KMS-11 (cell line): ENCODE results near the gene MGME1.

Experiments used
- H2AFZ ChIP-seq: fragments of 200-600 bp; sonication (generic); 2 replicates; pipeline ENCODE4 v1.6.1; 2016; ENCODE audit warnings: antibody characterized with exemption, mixed run types, low read depth
- H3K27ac ChIP-seq: fragments of 200-600 bp; sonication (generic); 2 replicates; pipeline ENCODE4 v1.6.1; 2016; ENCODE audit warnings: mild to moderate bottlenecking, mixed run types
- H3K27me3 ChIP-seq: fragments of 200-600 bp; sonication (generic); 2 replicates; pipeline ENCODE4 v1.6.1; 2017; ENCODE audit warnings: mild to moderate bottlenecking, low read depth, mixed run types, moderate library complexity; ENCODE audit not compliant: insufficient read depth
- H3K36me3 ChIP-seq: fragments of 200-600 bp; sonication (generic); 2 replicates; pipeline ENCODE4 v1.6.1; 2017; ENCODE audit warnings: mild to moderate bottlenecking, mixed run types; ENCODE audit not compliant: insufficient read depth
- H3K4me1 ChIP-seq: fragments of 200-600 bp; sonication (generic); 2 replicates; pipeline ENCODE4 v1.6.1; 2016; ENCODE audit warnings: mild to moderate bottlenecking, low read depth, mixed run types; ENCODE audit not compliant: poor library complexity, severe bottlenecking
- H3K4me2 ChIP-seq: fragments of 200-600 bp; sonication (generic); 2 replicates; pipeline ENCODE4 v1.7.0; 2016; ENCODE audit warnings: mild to moderate bottlenecking, mixed run types
- H3K4me3 ChIP-seq: fragments of 200-600 bp; sonication (generic); IDR thresholded peaks from 2 replicates; pipeline ENCODE4 v1.6.1; 2017; ENCODE audit warnings: low read depth, low read length, mixed read lengths; ENCODE audit not compliant: insufficient read depth
- H3K79me2 ChIP-seq: fragments of 200-600 bp; sonication (generic); 2 replicates; pipeline ENCODE4 v1.6.1; 2016; ENCODE audit warnings: low read depth, mixed run types; ENCODE audit not compliant: insufficient read depth
- H3K9ac ChIP-seq: fragments of 200-600 bp; sonication (generic); 2 replicates; pipeline ENCODE4 v1.6.1; 2016; ENCODE audit warnings: mild to moderate bottlenecking, mixed run types
- H4K20me1 ChIP-seq: fragments of 200-600 bp; sonication (generic); 2 replicates; pipeline ENCODE4 v1.6.1; 2016; ENCODE audit warnings: mild to moderate bottlenecking, mixed run types; ENCODE audit not compliant: insufficient read depth
- TF ChIP-seq, protein P1 (sequence below): fragments of 200-600 bp; sonication (generic); conservative IDR thresholded peaks from 2 replicates; pipeline ENCODE4 v1.6.1; 2017; ENCODE audit warnings: low read depth, mild to moderate bottlenecking, antibody characterized with exemption, low read length, moderate library complexity, mixed read lengths

MGME1 gene

DNA sequence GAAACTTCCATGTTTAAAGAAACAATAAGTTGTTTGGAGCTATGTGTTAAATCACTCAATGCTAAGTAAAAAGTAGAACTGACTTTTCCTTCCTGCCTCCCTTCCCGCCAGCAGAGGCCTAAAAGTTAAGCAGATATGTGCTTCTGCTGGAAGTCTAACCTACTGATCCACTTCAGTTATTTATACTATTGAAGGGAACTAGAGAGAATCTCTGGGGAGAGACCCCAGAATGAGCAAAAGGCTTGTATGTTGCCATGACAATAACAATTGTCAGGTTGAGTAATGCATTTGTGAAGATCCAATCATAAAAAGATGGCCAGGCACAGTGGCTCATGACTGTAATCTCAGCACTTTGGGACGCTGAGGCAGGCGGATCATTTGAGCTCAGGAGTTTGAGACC, 24.7 kb downstream of the MGME1 start:
- Histone ChIP-seq H3K27me3 (no peaks in the 10 kb centered on the region), H3K9ac (no peak overlapping the region), H3K79me2 (no peaks in the 10 kb centered on the region), H3K4me1 (no peaks in the 10 kb centered on the region), H3K27ac (no peak overlapping the region), H3K4me3 (no peak overlapping the region), H2AFZ (no peak overlapping the region), H3K4me2 (no peak overlapping the region), H4K20me1 (no peaks in the 10 kb centered on the region), H3K36me3 (no peaks in the 10 kb centered on the region)
- TF ChIP-seq, protein P1, sequence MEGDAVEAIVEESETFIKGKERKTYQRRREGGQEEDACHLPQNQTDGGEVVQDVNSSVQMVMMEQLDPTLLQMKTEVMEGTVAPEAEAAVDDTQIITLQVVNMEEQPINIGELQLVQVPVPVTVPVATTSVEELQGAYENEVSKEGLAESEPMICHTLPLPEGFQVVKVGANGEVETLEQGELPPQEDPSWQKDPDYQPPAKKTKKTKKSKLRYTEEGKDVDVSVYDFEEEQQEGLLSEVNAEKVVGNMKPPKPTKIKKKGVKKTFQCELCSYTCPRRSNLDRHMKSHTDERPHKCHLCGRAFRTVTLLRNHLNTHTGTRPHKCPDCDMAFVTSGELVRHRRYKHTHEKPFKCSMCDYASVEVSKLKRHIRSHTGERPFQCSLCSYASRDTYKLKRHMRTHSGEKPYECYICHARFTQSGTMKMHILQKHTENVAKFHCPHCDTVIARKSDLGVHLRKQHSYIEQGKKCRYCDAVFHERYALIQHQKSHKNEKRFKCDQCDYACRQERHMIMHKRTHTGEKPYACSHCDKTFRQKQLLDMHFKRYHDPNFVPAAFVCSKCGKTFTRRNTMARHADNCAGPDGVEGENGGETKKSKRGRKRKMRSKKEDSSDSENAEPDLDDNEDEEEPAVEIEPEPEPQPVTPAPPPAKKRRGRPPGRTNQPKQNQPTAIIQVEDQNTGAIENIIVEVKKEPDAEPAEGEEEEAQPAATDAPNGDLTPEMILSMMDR = no peak

DNA sequence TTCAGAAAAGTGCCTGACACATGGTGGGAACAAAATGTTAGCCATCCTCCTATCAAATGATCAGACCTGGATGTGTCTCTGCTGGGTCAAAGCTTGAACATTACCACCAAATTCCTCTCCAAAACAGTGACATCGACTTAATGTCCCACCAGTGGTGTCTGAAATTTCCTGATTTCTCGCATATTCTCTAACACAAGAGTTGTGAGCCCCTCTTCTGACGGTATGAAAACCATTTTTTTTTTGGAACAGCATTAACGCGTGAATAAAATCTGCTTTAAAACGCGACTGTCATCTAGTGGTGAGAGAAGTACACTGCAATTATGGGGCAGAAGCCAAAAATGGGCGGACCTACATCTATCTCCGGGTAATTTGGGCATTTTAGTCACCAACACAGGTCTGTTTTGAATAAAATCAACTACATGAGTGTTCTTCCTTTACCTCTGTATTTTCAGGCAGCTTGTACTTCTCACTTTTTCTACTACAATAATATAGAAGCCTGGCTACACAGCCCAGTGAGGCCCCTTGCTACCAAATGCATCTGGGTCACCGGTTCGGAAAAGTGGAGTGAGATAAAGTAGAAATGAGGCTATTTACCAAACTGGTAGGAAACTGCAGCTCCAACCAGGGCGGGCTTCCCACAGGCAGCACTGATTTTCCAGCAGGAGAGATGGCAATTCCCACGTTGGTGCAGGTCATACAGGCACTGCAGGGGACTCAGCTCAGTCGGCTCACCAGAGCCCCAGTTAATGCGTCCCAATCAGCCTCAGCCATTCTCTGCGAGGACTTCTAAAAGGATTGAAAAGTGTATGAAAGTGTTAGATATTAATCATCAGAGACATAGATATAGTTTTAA, 27.4 kb downstream of the MGME1 start:
- no peaks in the 10 kb centered on the region for H3K4me1 ChIP-seq
- no peaks in the 10 kb centered on the region for H3K27me3 ChIP-seq
- H3K4me3 ChIP-seq = no peak overlapping the region
- H3K36me3 ChIP-seq = no peaks in the 10 kb centered on the region
- H3K9ac ChIP-seq = no peak overlapping the region
- H2AFZ ChIP-seq = peak overlapping the region; percentile 34; the same call in 1 of the 2 replicates
- TF ChIP-seq, protein P1 = peak; percentile 86
- no peaks in the 10 kb centered on the region for H3K79me2 ChIP-seq
- H3K27ac ChIP-seq = no peak overlapping the region
- no peak overlapping the region for H3K4me2 ChIP-seq
- H4K20me1 ChIP-seq = no peaks in the 10 kb centered on the region

DNA sequence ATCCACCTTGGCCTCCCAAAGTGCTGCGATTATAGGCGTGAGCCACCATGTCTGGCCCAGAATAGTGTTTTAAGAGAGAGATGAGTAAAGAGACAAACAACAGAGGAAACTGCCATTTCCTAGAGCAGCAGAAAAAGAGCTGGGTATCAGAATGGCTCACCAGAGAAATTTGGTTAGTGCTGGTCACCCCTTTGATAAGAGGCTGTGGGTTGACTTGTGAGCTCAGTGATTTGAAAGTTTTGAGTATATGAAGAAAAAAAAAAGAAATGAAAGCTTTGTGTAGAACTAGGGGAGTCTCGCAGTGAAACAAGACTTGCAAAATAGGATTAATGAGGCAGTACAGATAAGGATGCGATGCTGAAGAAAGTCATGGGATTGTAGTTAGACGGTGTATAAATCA, 29.6 kb downstream of the MGME1 start:
- H4K20me1 ChIP-seq = no peaks in the 10 kb centered on the region
- H3K9ac ChIP-seq = no peak overlapping the region
- H3K79me2 ChIP-seq = no peaks in the 10 kb centered on the region
- no peaks in the 10 kb centered on the region for H3K27me3 ChIP-seq
- TF ChIP-seq, protein P1 = no peak
- H3K36me3 ChIP-seq = no peaks in the 10 kb centered on the region
- H3K4me2 ChIP-seq = no peak overlapping the region
- peaks cover 1% of the 10 kb centered on the region for H3K4me1 ChIP-seq
- H3K27ac ChIP-seq = no peak overlapping the region
- no peak overlapping the region for H3K4me3 ChIP-seq
- H2AFZ ChIP-seq = no peak overlapping the region

DNA sequence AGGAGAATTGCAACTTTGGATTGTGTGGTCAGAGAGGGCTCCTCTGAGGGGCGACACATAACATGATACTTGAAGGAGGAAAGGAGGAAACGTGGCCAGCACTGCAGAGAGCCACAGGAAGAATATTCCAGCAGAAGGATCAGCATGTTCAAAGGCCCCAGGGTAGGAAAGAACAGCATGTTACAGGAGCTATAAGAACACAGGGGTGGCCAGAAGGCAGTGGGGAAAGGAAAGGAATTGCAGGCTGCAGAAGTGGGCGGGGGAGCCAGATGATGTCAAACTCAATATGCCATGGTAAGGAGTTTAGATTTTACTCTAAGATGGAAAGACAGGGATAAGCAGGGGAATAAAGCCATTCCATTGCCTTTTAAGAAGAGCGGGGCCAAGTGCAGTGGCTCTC, 30.7 kb downstream of the MGME1 start:
- H2AFZ ChIP-seq = no peak overlapping the region

More for the DNA sequence above, 30.7 kb downstream of the MGME1 start:
- H4K20me1 ChIP-seq = no peaks in the 10 kb centered on the region
- peaks cover 8% of the 10 kb centered on the region for H3K4me1 ChIP-seq
- H3K79me2 ChIP-seq = no peaks in the 10 kb centered on the region
- H3K27me3 ChIP-seq = no peaks in the 10 kb centered on the region
- no peaks in the 10 kb centered on the region for H3K36me3 ChIP-seq
- H3K27ac ChIP-seq = no peak overlapping the region
- no peak overlapping the region for H3K4me3 ChIP-seq
- TF ChIP-seq, protein P1 = no peak
- H3K9ac ChIP-seq = no peak overlapping the region
- no peak overlapping the region for H3K4me2 ChIP-seq
